SK-N-MC (cell line): ENCODE results near the gene ALAS1.

Source experiments
- EZH2 ChIP-seq: fragments of 200-600 bp; sonication (generic); IDR thresholded peaks from one replicate; pipeline ENCODE4 v1.6.1; 2017; ENCODE audit warnings: antibody characterized with exemption
- FOXP2 ChIP-seq: optimal IDR thresholded peaks from 2 replicates; pipeline ENCODE3; 2011; ENCODE audit warnings: mild to moderate bottlenecking, moderate library complexity; ENCODE audit not compliant: insufficient read depth; ENCODE audit errors: extremely low read length, control extremely low read depth
- POLR2AphosphoS5 ChIP-seq: IDR thresholded peaks from 2 replicates; pipeline ENCODE4 v1.6.1; 2012; ENCODE audit warnings: mild to moderate bottlenecking, low read depth, low read length, borderline replicate concordance

DNA sequence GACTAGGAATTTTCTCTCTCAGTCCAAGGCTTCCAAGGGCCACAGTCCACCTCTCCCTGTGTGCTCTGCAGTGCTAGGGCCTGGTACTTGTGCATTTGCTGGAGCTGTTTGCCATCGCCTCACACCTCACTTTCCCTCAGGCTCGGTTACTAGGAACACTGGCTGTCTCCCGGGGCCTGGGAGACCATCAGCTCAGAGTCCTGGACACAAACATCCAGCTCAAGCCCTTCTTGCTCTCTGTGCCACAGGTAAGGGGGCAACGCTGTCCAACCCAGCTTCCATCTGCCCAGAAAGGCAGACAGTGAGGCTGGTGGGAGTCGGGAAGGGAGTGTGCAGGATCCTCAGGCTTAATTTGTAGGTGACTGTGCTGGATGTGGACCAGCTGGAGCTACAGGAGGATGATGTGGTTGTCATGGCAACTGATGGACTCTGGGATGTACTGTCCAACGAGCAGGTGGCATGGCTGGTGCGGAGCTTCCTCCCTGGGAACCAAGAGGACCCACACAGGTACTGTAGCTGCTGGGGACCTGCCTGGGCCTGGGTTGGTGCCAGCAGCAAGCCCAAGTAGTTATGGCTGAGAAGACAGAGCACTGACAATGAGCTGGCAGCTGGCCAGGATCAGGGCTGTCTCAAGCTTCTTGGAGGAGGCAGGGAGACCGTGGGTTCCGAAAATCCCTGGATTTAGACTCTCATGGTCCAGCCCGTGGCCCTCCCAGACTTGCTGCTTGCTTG lies 51.0 kb downstream of the ALAS1 start:
- TF ChIP-seq POLR2AphosphoS5 (0 out of 2 replicates have a peak, but pooled peaks have one; percentile 9), EZH2 (no peak), FOXP2 (no peak)
